ENCODE data around the gene CREB3L2. TPM values are rescaled to one million over a fixed set of nuclear protein-coding genes. Genes with fewer than 3 reads are reported as not detected.

Gene CREB3L2
- total and polyA plus RNA-seq, 12 donors: 11.4 to 169 (median 63.1) TPM

GRCh38 chr7:137981668-137982067, 20.2 kb downstream of the CREB3L2 start:
- TF ChIP-seq CTCF (IDR thresholded peaks at IDR 0.05): no peak
- no peak for TF ChIP-seq POLR2A (IDR thresholded peaks at IDR 0.05)
- Histone ChIP-seq H3K36me3 (replicated peaks in 1 of 2) (no peaks in the 10 kb centered on the region), H3K4me1 (replicated peaks in 1 of 2) (peaks cover 45 to 88% of the 10 kb centered on the region in 2 donors), H3K9me3 (replicated peaks in 1 of 3) (no peaks in the 10 kb centered on the region), H3K27me3 (no peaks in the 10 kb centered on the region), H3K27ac (peak overlapping the region; percentile 10 to 94 (median 51)), H3K4me3 (no peak overlapping the region)
- DNase-seq: no peak
- intact Hi-C loops (cut with DNase I): no loop called here
- WGBS, 4 donors: 63 to 65% (median 64%) methylated on average over 4 of the region's 4 CpGs

GRCh38 chr7:137981175-137981574, 20.7 kb downstream of the CREB3L2 start:
- no peaks in the 10 kb centered on the region for H3K27me3 ChIP-seq
- H3K4me1 ChIP-seq (replicated peaks in 1 of 2): peaks cover 46 to 87% of the 10 kb centered on the region in 2 donors
- peak overlapping the region; percentile 6 to 94 (median 51) for H3K27ac ChIP-seq
- H3K4me3 ChIP-seq: no peak overlapping the region
- intact Hi-C loops (cut with DNase I): no loop called here
- TF ChIP-seq POLR2A (IDR thresholded peaks at IDR 0.05) (no peak), CTCF (IDR thresholded peaks at IDR 0.05) (no peak)
- DNase-seq: no peak
- H3K36me3 ChIP-seq (replicated peaks in 1 of 2): no peaks in the 10 kb centered on the region
- no peaks in the 10 kb centered on the region for H3K9me3 ChIP-seq (replicated peaks in 1 of 3)

- Histone ChIP-seq H3K27ac (peak overlapping the region in 3 of 5 donors; percentile 51 to 94 (median 90)), H3K27me3 (no peaks in the 10 kb centered on the region), H3K4me3 (no peak overlapping the region), H3K36me3 (replicated peaks in 1 of 2) (no peaks in the 10 kb centered on the region), H3K9me3 (replicated peaks in 1 of 3) (no peaks in the 10 kb centered on the region), H3K4me1 (replicated peaks in 1 of 2) (peaks cover 46 to 87% of the 10 kb centered on the region in 2 donors)
- WGBS, 4 donors: 92 to 100% (median 94%) methylated on average over 2 of the region's 2 CpGs
- DNase-seq: no peak
- TF ChIP-seq CTCF (IDR thresholded peaks at IDR 0.05): no peak
- no peak for TF ChIP-seq POLR2A (IDR thresholded peaks at IDR 0.05)
- intact Hi-C loops (cut with DNase I): no loop called here
These were observed 21.6 kb downstream of the CREB3L2 start for GRCh38 chr7:137980308-137980707.

DNA sequence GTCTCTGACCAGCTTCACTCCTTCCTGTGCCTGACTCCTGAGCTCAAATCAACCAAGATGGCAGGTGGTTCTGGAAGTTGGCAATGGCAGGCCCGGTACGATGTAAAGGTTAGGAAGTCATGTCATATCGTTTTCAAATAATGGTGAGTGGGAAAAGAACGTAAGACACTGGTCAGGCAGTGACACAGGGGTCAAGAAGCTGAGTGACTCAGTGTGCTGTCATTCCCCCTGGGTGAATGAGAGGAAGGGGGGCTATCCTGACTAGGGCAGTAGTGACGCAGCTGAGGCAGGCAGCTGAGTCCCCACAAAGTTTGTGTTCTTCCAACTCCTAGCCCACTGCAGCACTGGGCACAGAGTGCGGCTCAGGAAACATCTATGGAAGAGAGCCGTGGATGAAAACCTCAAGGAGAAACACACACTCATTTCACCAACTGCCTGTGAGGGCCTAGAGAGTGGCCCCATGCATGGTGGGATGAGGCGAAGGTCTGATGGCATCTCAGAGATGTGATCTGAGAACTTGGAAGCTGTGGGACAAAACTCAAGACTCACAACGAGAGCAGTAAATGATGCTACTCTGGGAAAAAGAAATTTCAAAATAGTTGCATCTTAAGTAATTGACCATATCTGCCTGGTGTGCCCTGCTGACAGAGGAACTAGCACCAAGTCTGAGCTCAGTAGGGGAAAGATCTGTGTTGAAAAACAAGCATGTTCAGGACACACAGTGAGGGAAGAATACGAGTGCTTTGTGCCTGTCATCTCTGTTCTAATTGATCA, 23.2 kb downstream of the CREB3L2 start:
- Histone ChIP-seq H3K27me3 (no peaks in the 10 kb centered on the region), H3K36me3 (replicated peaks in 1 of 2) (no peaks in the 10 kb centered on the region), H3K27ac (peak overlapping the region; percentile 74 to 94 (median 86)), H3K4me3 (no peak overlapping the region), H3K4me1 (replicated peaks in 1 of 2) (peaks cover 48 to 86% of the 10 kb centered on the region in 2 donors), H3K9me3 (replicated peaks in 1 of 3) (no peaks in the 10 kb centered on the region)
- TF ChIP-seq CTCF (IDR thresholded peaks at IDR 0.05) (no peak), POLR2A (IDR thresholded peaks at IDR 0.05) (peak in 1 of 2 donors; percentile 39)
- DNase-seq: peak; percentile 80 to 93 (median 90)
- intact Hi-C loops (cut with DNase I): no loop called here
- 34 to 40% (median 37%) methylated on average over 8 to 10 of the region's 10 CpGs for WGBS, 4 donors

Data from adrenal gland (tissue), 12 donors.